Neural progenitor cell (in vitro differentiated cells): ENCODE results near the gene ASTN1.

Experiments used
- CTCF ChIP-seq: fragments of 200-600 bp; sonication (generic); IDR thresholded peaks from 2 replicates; pipeline ENCODE4 v1.5.1; 2017; ENCODE audit warnings: antibody characterized with exemption, mild to moderate bottlenecking
- EZH2 ChIP-seq: fragments of 200-600 bp; sonication (generic); IDR thresholded peaks from 2 replicates; pipeline ENCODE4 v1.6.1; 2017; ENCODE audit warnings: antibody characterized with exemption, mild to moderate bottlenecking, moderate library complexity
- EZH2phosphoT487 ChIP-seq: fragments of 200-600 bp; sonication (generic); IDR thresholded peaks from 2 replicates; pipeline ENCODE4 v1.6.1; 2017; ENCODE audit warnings: antibody characterized with exemption

GRCh38 chr1:176939993-176940392 is 224.5 kb downstream of the ASTN1 start:
- TF ChIP-seq CTCF (no peak), EZH2 (no peak), EZH2phosphoT487 (no peak)
